GM19023 (cell line): ENCODE results near the gene PNKD.

Source experiments
- ATAC-seq: cut with Tn5 transposase; IDR thresholded peaks from one replicate; pipeline ENCODE4 v1.9.1; 2021; ENCODE audit warnings: mild to moderate bottlenecking, moderate library complexity; ENCODE audit not compliant: unreplicated experiment

PNKD gene

GRCh38 chr2:218368621-218369153 lies 98.4 kb downstream of the PNKD start:
- no peak for ATAC-seq

- ATAC-seq: no peak
Observed at GRCh38 chr2:218369330-218369729, 99.0 kb downstream of the PNKD start.

GRCh38 chr2:218370410-218371063 lies 100.2 kb downstream of the PNKD start:
- ATAC-seq: no peak

GRCh38 chr2:218371983-218372350 lies 101.6 kb downstream of the PNKD start:
- no peak for ATAC-seq

- no peak for ATAC-seq
Observed at GRCh38 chr2:218374795-218375194, 104.5 kb downstream of the PNKD start.

- no peak for ATAC-seq
Observed at GRCh38 chr2:218375212-218375611, 104.9 kb downstream of the PNKD start.

GRCh38 chr2:218378053-218378452 lies 107.7 kb downstream of the PNKD start:
- no peak for ATAC-seq

- no peak for ATAC-seq
Observed at GRCh38 chr2:218381916-218382366, 111.6 kb downstream of the PNKD start, which contains the start of gene SLC11A1. Gene SLC11A1 (plus strand): TSS chr2:218382273. CDS start chr2:218382369, 96 bp downstream.

- no peak for ATAC-seq
Observed at GRCh38 chr2:218382785-218383184, 112.5 kb downstream of the PNKD start.

GRCh38 chr2:218383892-218384519 lies 113.7 kb downstream of the PNKD start:
- ATAC-seq: no peak

GRCh38 chr2:218384975-218385374 lies 114.7 kb downstream of the PNKD start:
- ATAC-seq: no peak

GRCh38 chr2:218386505-218387368 lies 116.4 kb downstream of the PNKD start:
- no peak for ATAC-seq

- no peak for ATAC-seq
Observed at GRCh38 chr2:218387369-218388194, 117.3 kb downstream of the PNKD start.

- no peak for ATAC-seq
Observed at GRCh38 chr2:218389333-218390150, 119.2 kb downstream of the PNKD start.

GRCh38 chr2:218391202-218391601 lies 120.9 kb downstream of the PNKD start:
- no peak for ATAC-seq

- ATAC-seq: no peak
Observed at GRCh38 chr2:218392459-218392858, 122.1 kb downstream of the PNKD start.

GRCh38 chr2:218392891-218393462 lies 122.7 kb downstream of the PNKD start:
- ATAC-seq: no peak

GRCh38 chr2:218393750-218394290 lies 123.5 kb downstream of the PNKD start:
- no peak for ATAC-seq
